CD4-positive, alpha-beta T cell treated with Interleukin-12 subunit alpha and Interleukin-12 subunit beta, for 1 hour (primary cell): ENCODE measurements around the gene TIAM2.
"Not testable (repeated sequence)": the region's sequence is repeated elsewhere in the genome, so short reads cannot be mapped to it uniquely, and the experiment has no call there.

Source experiments
- DNase-seq: peaks from one replicate; pipeline ENCODE4 v3.0.0-alpha.2; 2020

Gene TIAM2

GRCh38 chr6:155064303-155064702 is 69.2 kb downstream of the TIAM2 start:
- DNase-seq, result no peak

GRCh38 chr6:155066361-155066760 is 71.2 kb downstream of the TIAM2 start:
- no peak for DNase-seq

- DNase-seq, result no peak
These were observed 72.0 kb downstream of the TIAM2 start for GRCh38 chr6:155066921-155067680.

GRCh38 chr6:155067956-155068615 is 73.0 kb downstream of the TIAM2 start:
- no peak for DNase-seq

- no peak for DNase-seq
These were observed 74.4 kb downstream of the TIAM2 start for GRCh38 chr6:155069543-155069942.

GRCh38 chr6:155075930-155076695 is 81.0 kb downstream of the TIAM2 start:
- no peak for DNase-seq

GRCh38 chr6:155077331-155077730 is 82.2 kb downstream of the TIAM2 start:
- DNase-seq, result no peak

GRCh38 chr6:155077784-155078183 is 82.7 kb downstream of the TIAM2 start:
- no peak for DNase-seq

- DNase-seq, result no peak
These were observed 83.2 kb downstream of the TIAM2 start for GRCh38 chr6:155078331-155078745.

GRCh38 chr6:155079985-155080452 is 84.9 kb downstream of the TIAM2 start:
- no peak for DNase-seq

GRCh38 chr6:155080881-155081845 is 86.0 kb downstream of the TIAM2 start:
- no peak for DNase-seq

- DNase-seq, result no peak
These were observed 89.5 kb downstream of the TIAM2 start for GRCh38 chr6:155084431-155085123.

- DNase-seq, result no peak
These were observed 90.6 kb downstream of the TIAM2 start for GRCh38 chr6:155085582-155086257.

GRCh38 chr6:155088856-155089255 is 93.7 kb downstream of the TIAM2 start:
- DNase-seq, result no peak

- DNase-seq, result no peak
These were observed 94.6 kb downstream of the TIAM2 start for GRCh38 chr6:155089746-155090145.

- no peak for DNase-seq
These were observed 95.1 kb downstream of the TIAM2 start for GRCh38 chr6:155090166-155090565.

GRCh38 chr6:155091756-155092155 is 96.6 kb downstream of the TIAM2 start:
- no peak for DNase-seq

GRCh38 chr6:155093430-155093829 is 98.3 kb downstream of the TIAM2 start:
- peak; percentile 28 for DNase-seq

- no peak for DNase-seq
These were observed 105.0 kb downstream of the TIAM2 start for GRCh38 chr6:155100087-155100486.

- no peak for DNase-seq
These were observed 105.5 kb downstream of the TIAM2 start for GRCh38 chr6:155100591-155100990.

- DNase-seq, result not testable (repeated sequence)
These were observed 108.0 kb downstream of the TIAM2 start for GRCh38 chr6:155103083-155103645.
